NCI-H2227 treated with DMSO at 0.1 percent for 48 hours (cell line): ENCODE data around the gene NR2C1.
"Not testable (repeated sequence)": the region's sequence is repeated elsewhere in the genome, so short reads cannot be mapped to it uniquely, and the experiment has no call there.

Source experiments
- DNase-seq: peaks from one replicate; lab custom pipeline; 2025; lab: John Stamatoyannopoulos, UW

Gene NR2C1

DNA sequence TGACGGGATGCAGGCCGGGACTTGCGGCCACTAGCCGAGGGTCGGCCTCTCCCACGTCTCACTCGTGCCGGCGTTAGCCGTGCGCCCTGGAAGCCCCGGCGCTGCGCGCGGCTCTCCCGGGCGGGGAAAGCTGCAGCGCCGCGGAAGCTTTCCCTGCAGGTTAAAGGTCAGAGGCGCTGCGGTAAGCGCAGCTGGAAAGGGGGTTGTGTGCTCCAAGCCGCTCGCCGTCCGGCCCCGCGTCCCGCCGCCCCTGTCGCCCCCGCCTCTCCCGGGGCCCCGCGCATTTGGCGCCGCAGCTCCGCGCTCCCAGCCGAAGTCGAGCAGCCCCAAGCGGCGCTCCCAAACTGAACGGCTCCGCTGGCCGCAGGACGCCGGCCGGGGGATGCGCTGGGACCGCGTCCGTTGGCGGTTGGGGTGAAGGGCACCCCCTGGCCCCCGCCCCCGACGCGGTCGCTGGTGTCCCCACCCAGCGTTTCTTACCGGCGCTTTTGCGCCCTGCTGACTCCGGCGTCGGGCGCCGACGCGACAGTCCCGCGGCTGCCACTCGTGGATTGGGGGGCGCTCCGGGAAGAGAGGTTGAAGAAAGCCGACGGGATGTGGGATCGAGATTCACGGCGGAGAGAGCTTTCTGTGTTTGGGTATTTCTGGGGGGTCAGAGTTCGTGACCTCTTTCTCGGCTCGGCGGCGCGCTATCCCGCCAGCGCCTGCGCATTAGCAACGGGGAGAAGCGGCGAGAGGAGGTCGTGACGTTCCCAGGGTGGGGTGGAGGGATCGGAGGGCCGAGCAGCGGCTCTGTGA, at the start of gene NR2C1:
Gene NR2C1 (minus strand): TSS at position 719 of the 798 bp plus-strand sequence. CDS start 6,234 bp downstream, outside the sequence.
- DNase-seq: peak; percentile 93

DNA sequence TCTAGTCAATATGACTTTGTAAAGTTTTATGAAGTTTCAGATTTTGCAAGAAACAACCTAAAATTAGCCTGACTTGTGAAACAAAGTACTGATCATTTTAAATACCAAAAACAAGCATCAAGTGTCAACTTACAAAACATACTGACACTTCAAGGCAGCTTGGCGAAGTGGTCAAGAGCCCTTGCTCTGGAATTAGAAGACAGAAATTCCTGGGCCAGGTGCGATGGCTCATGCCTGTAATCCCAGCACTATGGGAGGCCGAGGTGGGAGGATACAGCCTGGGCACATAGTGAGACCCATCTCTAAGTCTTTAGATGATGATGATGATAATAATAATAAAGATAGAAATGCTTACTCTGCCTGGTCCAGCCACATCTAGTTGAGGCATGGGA, 45.4 kb upstream of the NR2C1 start:
- no peak for DNase-seq

DNA sequence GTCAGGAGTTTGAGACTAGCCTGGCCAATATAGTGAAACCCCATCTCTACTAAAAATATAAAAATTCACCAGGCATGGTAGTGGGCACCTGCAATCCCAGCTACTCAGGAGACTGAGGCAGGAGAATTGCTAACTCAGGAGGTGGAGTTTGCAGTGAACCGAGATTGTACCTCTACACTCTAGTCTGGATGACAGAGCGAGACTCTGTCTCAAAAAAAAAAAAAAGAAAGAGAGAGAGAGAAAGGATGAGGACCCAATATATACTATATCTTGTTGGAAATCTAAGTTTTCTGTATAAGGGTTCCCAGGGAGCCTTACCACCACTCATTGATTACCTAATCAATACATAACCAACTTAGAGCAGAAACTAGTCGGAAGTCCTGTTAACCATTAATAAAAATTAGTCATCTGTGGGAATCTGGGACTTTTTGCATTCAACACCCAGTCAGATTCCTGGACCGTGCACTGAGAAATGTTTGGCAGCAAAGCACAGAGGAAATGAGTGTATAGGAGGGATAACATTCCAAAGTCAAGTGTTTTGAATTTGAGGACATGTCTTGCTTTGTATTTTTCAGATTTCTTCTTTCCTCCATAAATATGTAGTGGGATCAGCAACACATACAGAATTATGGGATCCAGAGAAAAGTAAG, 44.8 kb upstream of the NR2C1 start:
- DNase-seq: no peak

DNA sequence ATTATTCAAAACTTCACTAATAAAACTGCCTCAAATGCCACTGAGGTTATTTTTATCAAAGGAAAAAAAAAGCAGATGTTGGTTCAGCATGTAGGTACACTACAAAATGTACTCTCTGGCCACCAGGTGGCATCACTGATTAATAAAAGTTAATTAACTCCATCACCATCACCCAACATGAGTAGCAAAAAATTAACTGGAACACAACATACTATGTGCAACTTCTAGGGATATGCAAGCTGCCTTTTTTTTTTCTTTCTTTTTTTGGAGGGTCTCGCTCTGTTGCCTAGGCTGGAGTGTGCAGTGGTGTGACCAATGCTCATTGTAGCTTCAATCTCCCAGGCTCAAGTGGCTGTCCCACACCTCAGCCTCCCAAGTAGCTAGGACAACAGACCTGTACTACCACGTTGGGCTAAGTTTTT, 43.8 kb upstream of the NR2C1 start:
- peak; percentile 53 for DNase-seq

DNA sequence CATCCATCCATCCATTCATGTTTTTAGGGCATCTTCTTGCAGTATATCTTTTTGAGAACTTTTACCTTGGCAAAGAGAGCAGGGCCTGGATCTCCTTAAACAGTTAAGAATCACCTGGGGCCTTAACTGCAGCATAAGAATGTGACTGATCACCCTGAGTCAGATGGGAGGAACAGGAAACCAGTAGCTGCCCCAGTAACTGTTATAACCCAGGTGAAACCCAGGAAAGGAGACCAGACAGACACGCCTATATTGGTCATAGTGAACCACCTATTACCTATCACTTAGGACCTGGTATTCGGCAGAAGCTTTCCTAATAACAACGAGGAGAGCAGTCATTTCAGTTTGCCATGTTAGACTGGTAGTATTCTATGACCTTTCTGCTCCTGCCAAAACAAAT, 43.4 kb upstream of the NR2C1 start:
- no peak for DNase-seq

DNA sequence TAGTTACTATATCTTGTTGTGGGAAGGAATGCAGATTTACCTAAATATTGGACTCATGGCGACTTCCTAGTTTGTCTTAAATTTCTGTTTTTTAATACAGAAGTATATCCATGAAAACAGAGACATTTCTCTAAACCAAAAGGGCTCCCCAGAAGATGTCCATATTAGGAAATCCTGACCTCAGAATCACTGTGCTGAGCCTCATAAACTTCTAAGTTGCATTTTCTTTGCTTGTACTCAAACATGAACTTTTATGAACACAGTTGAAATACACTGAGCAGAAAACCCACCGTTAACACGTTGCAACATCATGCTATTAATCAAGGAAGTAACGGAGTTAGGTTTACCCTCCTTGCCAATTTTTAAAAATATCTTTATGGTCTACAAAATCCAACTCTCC, 42.9 kb upstream of the NR2C1 start:
- no peak for DNase-seq

DNA sequence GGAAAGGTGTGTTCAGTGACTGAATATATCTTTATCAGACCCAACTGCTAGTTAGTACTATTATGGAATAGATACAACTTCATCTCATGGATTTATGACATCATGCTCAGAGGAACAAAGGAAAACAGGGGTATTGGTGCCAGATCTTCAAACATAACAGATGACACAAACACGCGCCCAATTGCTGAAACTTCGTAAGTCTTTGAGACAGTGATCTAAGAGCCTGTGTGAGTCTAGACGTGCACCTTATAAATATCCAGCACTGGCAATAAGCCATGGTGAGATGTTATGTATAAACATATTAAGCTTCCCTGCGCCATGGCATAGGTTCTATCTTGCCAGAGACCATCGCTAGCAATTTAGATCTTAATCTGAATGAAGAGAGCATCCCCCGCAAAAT, 42.2 kb upstream of the NR2C1 start:
- no peak for DNase-seq

DNA sequence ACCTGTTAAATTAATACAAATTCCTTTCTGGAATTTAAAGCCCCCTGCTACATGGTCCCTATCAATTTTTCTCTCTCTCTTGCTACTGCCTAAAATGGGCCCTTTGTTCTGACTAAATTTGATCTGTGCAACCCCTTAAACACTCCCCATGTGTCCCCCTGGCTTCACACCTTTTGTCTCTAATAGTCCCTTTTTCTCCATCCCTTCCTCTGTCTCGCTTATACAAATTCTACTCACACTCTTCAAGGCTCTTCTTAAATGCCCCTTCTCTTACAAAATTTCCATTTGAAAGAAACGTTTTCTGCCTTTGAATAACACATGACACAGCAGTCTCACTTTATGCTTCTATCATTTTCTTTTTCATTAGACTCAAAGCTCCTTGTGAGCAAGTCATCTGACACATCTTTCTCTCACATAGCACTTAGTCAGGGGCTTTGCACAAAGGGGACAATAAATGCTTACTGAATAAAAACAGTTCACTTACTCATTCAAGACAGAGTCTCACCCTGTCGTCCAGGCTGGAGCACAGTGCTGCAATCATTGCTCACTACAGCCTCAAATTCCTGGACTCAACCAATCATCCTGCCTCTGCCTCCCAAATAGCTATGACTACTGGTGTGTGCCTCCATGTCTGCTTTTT, 41.5 kb upstream of the NR2C1 start:
- DNase-seq: no peak

DNA sequence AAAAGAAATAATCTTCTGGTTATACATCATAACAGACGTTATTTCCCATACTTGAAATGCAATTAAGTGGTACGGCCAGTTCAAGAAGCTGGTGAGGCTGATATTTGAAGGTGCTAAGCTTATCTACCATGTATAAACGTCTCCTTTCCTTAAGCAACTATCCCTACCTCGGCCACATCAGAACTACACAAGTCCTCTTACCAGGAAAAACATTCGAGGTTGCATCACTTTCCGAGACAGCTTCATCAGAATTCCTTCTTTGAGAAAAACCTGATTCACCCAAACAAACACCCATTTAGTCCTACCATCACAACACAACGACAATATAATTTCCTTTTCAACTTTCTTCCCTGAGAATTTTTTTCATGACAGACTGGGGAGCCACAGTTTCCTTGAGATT, 33.9 kb upstream of the NR2C1 start:
- no peak for DNase-seq

DNA sequence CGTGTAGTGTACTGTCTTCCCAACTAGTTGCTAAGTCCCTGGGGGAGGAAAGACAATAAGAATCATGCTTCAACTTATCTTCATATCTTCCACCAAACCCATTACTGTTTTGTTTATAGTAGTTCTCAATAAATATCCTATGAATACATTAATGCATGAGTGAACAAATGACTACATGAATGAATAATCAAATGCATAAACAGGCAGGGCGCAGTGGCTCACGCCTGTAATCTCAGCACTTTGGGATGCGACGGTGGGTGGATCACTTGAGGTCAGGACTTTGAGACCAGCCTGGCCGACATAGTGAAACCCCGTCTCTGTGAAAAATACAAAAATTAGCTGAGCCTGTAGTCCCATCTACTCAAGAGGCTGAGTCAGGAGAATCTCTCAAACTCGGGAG, 32.1 kb upstream of the NR2C1 start:
- no peak for DNase-seq

DNA sequence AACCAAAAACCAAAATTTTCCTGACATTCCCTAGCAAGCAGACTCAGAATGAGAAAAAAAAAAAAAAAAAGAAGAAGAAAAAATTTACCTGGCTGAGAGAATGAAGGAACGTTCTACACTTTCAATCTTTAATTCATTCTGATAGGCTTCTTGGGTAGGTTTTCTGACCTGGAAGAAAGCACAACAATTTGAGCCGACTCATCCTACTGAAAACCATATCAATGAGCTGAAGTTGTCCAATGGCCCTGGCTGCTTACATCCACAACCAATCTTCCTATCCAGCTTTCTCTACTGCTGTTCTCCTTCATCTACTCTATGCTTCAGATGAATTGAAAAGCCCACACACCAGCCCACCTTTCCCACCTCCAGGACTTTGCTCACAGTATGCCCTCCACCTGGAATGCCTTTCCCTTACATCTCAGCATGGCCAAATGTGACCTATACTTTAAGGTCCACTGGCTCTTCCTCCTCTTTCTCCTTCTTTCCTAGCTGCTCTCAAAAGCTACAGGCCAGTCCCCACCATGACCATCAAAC, 31.6 kb upstream of the NR2C1 start:
- DNase-seq: no peak

DNA sequence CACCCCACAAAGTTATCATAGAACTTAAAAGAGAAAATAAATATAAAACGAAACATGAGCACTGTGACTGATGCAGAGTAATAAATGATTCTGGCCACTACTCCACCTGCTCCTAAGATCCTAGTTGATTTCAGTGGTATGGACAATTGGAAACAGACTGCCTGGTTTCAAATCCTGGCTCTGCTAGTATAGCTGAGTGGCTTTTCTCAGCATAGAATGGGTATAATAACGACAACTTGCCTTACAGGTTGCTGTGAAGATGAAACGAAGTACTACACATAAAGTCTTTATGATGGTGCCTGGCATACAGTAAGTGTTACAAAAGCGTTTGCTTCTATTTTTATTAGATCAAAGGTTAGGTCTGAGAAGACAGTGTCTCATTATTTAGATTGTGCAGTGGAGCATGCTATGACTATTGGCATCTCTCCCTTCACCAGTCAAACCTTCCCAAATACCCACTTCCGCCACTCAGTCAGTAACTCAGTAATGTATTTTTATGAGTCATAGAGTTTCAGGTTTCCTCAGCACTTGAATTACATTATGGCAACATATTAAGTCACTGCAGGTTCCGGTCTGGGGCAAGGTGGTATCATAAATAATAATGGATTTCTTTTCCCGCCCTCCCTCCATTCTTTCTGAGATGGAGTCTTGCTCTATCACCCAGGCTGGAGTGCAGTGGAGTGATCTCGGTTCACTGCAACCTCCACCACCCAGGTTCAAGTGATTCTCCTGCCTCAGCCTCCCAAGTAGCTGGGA, 29.7 kb upstream of the NR2C1 start:
- DNase-seq: peak; percentile 54

DNA sequence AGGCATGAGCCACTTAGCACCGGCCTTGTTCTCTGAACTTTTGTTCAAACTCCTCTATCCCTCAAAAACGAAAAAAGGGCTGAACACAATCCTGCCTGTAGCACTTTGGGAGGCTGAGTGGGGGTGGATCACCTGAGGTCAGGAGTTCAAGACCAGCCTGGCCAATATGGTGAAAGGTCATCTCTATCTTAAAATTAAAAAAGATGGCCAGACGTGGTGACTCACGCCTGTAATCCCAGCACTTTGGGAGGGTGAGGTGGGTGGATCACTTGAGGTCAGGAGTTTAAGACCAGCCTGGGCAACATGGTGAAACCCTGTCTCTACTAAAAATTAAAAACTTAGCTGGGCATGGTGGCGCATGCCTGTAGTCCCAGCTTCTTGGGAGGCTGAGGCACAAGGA, 28.5 kb upstream of the NR2C1 start:
- not testable (repeated sequence) for DNase-seq

DNA sequence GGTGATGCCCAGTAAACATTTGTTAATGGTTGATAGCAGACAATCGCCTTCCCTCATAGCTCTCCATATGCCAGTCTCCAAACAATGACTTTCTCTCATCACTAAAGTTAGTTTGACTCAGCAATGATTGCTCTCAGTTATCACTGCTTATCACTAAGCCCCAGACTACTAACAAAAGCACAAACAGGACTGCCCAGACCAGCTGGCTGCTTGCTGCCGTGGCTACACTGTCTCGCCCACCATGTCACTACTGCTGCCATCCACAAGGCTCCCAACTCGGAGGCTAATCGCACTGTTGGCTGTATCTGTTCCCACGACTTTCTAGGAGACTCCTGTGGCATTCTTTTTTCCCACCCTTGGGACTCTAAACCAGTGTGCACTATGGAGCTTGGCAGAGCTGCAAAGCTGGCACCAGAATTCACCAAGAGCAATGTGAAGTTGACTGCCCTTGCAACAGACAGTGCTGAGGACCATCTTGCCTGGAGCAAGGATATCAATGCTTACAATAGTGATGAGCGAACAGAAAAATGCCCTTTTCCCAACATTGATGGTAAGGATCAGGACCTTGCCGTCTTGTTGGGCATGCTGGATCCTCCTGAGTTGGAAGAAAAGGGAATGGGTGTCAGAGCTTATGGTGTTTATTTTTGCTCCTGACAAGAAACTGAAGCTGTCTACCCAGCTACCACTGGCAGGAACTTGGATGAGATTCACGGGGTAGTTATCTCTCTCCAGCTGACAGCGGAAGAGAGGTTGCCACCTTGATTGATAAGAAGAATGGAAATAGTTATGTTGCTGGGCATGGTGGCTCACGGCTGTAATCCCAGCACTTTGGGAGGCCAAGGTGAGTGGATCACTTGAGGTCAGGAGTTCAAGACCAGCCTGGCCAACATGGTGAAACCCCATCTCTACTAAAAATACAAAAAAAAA, 27.1 kb upstream of the NR2C1 start:
- DNase-seq: no peak

DNA sequence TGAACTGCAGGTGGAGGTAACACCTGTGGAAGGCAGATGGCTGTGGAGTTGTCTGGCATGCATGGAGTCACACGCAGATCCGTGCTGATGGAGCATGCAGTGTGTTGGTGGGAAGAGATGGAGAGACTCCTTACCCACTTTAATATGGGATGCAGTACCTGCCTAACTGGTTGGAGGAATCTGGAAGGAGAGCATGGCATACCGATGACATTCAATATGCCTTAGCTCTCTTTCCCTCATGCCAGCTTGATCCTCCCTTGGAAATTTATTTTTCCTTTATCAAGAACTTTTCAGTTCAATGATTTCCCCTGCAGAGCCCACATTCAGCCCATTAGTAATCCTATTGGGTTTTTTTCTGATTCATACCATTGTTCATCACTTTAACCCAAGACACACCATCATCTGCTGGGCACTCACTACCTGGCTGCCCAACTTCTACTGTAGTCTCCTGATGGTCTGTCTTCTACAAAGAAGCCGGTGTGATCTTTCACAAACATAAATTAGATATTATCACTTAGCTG, 25.9 kb upstream of the NR2C1 start:
- DNase-seq: no peak

DNA sequence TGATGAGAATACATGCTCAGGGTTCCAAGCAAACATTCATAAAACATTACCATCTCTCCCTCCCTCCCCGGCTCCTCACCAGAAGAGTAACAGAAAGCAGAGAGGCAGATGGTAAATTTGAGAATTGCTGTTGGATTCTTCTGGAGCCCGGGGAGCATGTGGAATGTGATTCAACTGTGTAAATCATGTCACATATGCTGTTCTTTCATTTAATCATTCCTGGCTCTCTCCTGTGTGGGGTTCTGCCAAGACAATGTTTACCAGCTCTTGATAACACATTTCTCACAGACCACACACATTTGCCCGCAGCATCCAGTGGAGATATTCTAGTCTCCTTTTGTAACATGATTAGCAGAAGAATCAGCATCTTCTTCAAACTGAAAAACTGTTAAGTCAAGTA, 23.4 kb upstream of the NR2C1 start:
- no peak for DNase-seq

DNA sequence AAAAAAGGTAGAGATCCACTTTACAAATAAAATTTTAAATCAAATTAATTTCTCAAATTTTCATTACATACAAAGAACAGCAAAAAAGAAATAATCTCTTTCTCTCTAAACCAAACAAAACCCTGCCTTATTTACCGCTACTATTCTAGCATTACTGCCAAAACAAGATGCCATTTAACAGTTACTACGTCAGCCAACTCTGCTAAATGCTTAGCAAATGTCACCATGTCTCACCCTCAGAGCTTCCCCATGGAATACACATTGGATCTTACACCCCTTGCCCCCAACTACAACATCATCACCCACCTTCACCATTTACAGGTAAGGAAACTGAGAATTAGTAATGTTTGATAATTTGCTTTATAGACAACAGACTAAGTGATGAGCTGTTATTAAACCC, 23.0 kb upstream of the NR2C1 start:
- DNase-seq: peak; percentile 5

DNA sequence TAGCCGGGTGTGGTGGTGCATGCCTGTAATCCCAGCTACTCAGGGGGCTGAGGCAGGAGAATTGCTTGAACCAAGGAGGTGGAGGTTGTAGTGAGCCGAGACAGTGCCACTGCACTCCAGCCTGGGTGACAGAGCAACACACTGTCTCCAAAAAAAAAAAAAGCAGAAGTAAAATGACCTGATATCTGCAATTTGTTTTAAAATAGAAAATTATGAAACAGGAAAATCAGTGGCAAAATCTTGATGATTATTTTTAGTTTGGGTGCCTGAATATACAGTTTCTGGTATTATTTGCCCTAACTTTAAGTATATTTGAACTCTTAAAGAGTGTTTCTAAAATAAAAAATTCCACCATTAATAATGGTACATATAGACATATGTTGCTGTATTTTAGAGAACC, 22.4 kb upstream of the NR2C1 start:
- not testable (repeated sequence) for DNase-seq

DNA sequence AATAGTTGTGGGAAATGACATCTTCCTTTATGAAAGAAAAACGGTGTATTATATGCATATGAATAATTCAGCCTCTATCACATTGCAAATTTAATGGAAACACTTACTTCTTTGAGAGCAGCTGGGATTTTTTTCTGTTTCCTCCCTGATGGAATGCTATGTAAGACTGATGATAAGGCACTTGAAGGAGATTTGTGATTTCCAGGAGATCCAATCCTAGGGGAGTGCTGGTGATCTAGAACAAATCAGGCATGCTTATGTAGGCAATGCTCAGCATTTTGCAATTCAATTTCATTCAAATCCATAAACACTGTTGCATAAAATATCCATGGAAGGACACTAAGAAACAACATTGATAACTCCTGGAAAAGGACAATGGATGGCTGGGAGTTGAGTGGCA, 16.0 kb upstream of the NR2C1 start:
- DNase-seq: no peak

DNA sequence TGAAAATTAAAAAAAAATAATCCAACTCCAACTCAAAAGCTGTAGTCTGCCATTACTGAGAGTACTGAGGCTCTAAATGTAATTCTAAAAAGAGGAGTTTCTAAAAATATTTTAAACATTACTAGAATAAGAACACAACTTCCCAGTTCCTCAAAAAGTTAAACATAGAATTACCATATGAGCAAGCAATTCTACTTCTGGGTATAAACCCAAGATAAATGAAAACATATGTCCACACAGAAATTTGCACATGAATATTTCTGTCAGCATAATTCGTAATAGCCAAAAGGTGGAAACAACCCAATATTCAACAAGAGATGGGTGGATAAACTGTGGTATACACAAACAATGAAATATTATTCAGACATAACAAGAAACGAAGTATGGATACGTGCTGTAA, 15.0 kb upstream of the NR2C1 start:
- no peak for DNase-seq

DNA sequence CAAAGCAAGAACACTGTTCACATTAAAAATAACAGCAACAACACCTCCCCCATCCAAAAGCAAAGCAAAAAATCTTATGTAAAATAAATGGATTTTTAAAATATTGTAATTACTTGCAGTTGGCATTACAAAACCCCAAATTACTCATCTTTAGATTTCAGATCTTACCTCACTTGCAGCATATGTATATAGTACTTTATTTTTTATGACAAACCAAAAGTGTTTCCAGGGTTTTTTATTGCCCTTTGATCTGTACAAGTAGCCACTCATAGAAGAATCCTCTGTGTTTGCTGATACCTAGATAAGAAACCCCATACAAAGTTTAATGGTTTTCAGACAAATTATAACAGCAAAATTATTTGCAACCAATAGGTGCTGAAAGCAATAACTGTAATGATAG, 12.2 kb upstream of the NR2C1 start:
- no peak for DNase-seq
